ENCODE measurements around the gene GNA15. TPM values are rescaled to one million over a fixed set of nuclear protein-coding genes. Genes with fewer than 3 reads are reported as not detected.

GNA15 gene
- total and polyA plus RNA-seq, 5 donors from 2014 or later: 4.1 to 43.0 (median 6.8) TPM

- H3K36me3 ChIP-seq (ENCODE audit: control insufficient read depth, insufficient read depth, low read length): peaks cover 3% of the 10 kb centered on the region
- no peaks in the 10 kb centered on the region for H3K27me3 Mint-ChIP-seq
- peaks cover 0 to 3% (median 0%) of the 10 kb centered on the region in 7 donors for H3K9me3 Mint-ChIP-seq
- no peak overlapping the region for H3K27ac ChIP-seq (ENCODE audit: insufficient read depth, low read length, poor library complexity, severe bottlenecking)
- peak overlapping the region in 1 of 3 donors; percentile 62 for H3K27ac Mint-ChIP-seq
- peaks cover 0 to 14% (median 12%) of the 10 kb centered on the region in 4 donors for H3K4me1 Mint-ChIP-seq
- H3K36me3 Mint-ChIP-seq: peaks cover 7% of the 10 kb centered on the region
- H3K4me3 Mint-ChIP-seq: peak overlapping the region in 1 of 4 donors; percentile 58
- peaks cover 20% of the 10 kb centered on the region for H3K4me1 ChIP-seq (ENCODE audit: control insufficient read depth, insufficient read depth, low read length, poor library complexity, severe bottlenecking)
- DNase-seq: no peak
- ATAC-seq (ENCODE audit: low read depth in 2 of 2): no peak
- H3K9me3 ChIP-seq (ENCODE audit: control insufficient read depth in 2 of 2, low read length in 2 of 2): no peaks in the 10 kb centered on the region
- H3K27me3 ChIP-seq (ENCODE audit: control insufficient read depth, insufficient read depth, low read length): no peaks in the 10 kb centered on the region
- no peak overlapping the region for H3K4me3 ChIP-seq (ENCODE audit: low read depth, low read length)
Observed at GRCh38 chr19:3157096-3157845, 21.4 kb downstream of the GNA15 start.

DNA sequence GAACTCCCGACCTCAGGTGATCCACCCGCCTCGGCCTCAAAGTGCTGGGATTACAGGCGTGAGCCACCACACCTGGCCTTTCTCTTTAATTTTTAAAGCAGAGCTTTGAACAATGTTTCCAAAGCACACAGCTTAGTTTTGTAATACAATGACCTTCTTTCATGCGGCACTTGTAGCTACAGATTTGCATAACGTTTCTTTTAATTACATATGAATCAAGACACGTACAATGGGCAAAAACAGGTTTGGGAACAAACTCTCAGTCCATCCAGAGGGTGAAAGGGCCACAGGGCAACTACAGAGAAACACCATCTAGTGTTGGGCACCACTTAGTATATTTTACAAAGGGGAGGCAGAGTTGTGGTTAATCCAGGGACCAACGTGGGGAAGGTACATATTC lies 23.7 kb downstream of the GNA15 start:
- DNase-seq: no peak
- Histone ChIP-seq H3K9me3 (ENCODE audit: control insufficient read depth in 2 of 2, low read length in 2 of 2) (no peaks in the 10 kb centered on the region), H3K4me1 (ENCODE audit: control insufficient read depth, insufficient read depth, low read length, poor library complexity, severe bottlenecking) (peaks cover 29% of the 10 kb centered on the region), H3K27me3 (ENCODE audit: control insufficient read depth, insufficient read depth, low read length) (no peaks in the 10 kb centered on the region), H3K27ac (ENCODE audit: insufficient read depth, low read length, poor library complexity, severe bottlenecking) (no peak overlapping the region), H3K4me3 (ENCODE audit: low read depth, low read length) (no peak overlapping the region), H3K36me3 (ENCODE audit: control insufficient read depth, insufficient read depth, low read length) (peaks cover 3% of the 10 kb centered on the region)
- Mint-ChIP-seq H3K36me3 (peaks cover 7% of the 10 kb centered on the region), H3K4me1 (peaks cover 0 to 26% (median 22%) of the 10 kb centered on the region in 4 donors), H3K4me3 (no peak overlapping the region), H3K27me3 (no peaks in the 10 kb centered on the region), H3K9me3 (peaks cover 0 to 3% (median 0%) of the 10 kb centered on the region in 7 donors), H3K27ac (peak overlapping the region in 2 of 3 donors; percentile 1 to 17)
- ATAC-seq (ENCODE audit: low read depth in 2 of 2): no peak

- Mint-ChIP-seq H3K36me3 (peaks cover 7% of the 10 kb centered on the region), H3K9me3 (peaks cover 0 to 3% (median 0%) of the 10 kb centered on the region in 7 donors), H3K27ac (peak overlapping the region; percentile 1 to 49 (median 37)), H3K4me1 (peaks cover 0 to 29% (median 23%) of the 10 kb centered on the region in 4 donors), H3K27me3 (no peaks in the 10 kb centered on the region), H3K4me3 (no peak overlapping the region)
- peaks cover 23% of the 10 kb centered on the region for H3K4me1 ChIP-seq (ENCODE audit: control insufficient read depth, insufficient read depth, low read length, poor library complexity, severe bottlenecking)
- H3K4me3 ChIP-seq (ENCODE audit: low read depth, low read length): no peak overlapping the region
- H3K27ac ChIP-seq (ENCODE audit: insufficient read depth, low read length, poor library complexity, severe bottlenecking): no peak overlapping the region
- peaks cover 3% of the 10 kb centered on the region for H3K36me3 ChIP-seq (ENCODE audit: control insufficient read depth, insufficient read depth, low read length)
- DNase-seq (no peak), ATAC-seq (ENCODE audit: low read depth in 2 of 2) (no peak)
- no peaks in the 10 kb centered on the region for H3K27me3 ChIP-seq (ENCODE audit: control insufficient read depth, insufficient read depth, low read length)
- H3K9me3 ChIP-seq (ENCODE audit: control insufficient read depth in 2 of 2, low read length in 2 of 2): no peaks in the 10 kb centered on the region
Observed at GRCh38 chr19:3160219-3160618, 24.4 kb downstream of the GNA15 start.

GRCh38 chr19:3161453-3161852 lies 25.6 kb downstream of the GNA15 start:
- Histone ChIP-seq H3K27me3 (ENCODE audit: control insufficient read depth, insufficient read depth, low read length) (no peaks in the 10 kb centered on the region), H3K27ac (ENCODE audit: insufficient read depth, low read length, poor library complexity, severe bottlenecking) (no peak overlapping the region), H3K36me3 (ENCODE audit: control insufficient read depth, insufficient read depth, low read length) (peaks cover 3% of the 10 kb centered on the region), H3K4me1 (ENCODE audit: control insufficient read depth, insufficient read depth, low read length, poor library complexity, severe bottlenecking) (peaks cover 15% of the 10 kb centered on the region), H3K9me3 (ENCODE audit: control insufficient read depth in 2 of 2, low read length in 2 of 2) (no peaks in the 10 kb centered on the region), H3K4me3 (ENCODE audit: low read depth, low read length) (no peak overlapping the region)
- no peaks in the 10 kb centered on the region for H3K27me3 Mint-ChIP-seq
- ATAC-seq (ENCODE audit: low read depth in 2 of 2): no peak
- H3K4me3 Mint-ChIP-seq: no peak overlapping the region
- H3K36me3 Mint-ChIP-seq: peaks cover 7% of the 10 kb centered on the region
- H3K4me1 Mint-ChIP-seq: peaks cover 0 to 35% (median 22%) of the 10 kb centered on the region in 4 donors
- DNase-seq: no peak
- H3K9me3 Mint-ChIP-seq: peaks cover 0 to 3% (median 0%) of the 10 kb centered on the region in 7 donors
- no peak overlapping the region for H3K27ac Mint-ChIP-seq

GRCh38 chr19:3162418-3163229 lies 26.8 kb downstream of the GNA15 start:
- Histone ChIP-seq H3K36me3 (ENCODE audit: control insufficient read depth, insufficient read depth, low read length) (peaks cover 3% of the 10 kb centered on the region), H3K9me3 (ENCODE audit: control insufficient read depth in 2 of 2, low read length in 2 of 2) (no peaks in the 10 kb centered on the region), H3K4me3 (ENCODE audit: low read depth, low read length) (no peak overlapping the region), H3K27ac (ENCODE audit: insufficient read depth, low read length, poor library complexity, severe bottlenecking) (no peak overlapping the region), H3K27me3 (ENCODE audit: control insufficient read depth, insufficient read depth, low read length) (no peaks in the 10 kb centered on the region), H3K4me1 (ENCODE audit: control insufficient read depth, insufficient read depth, low read length, poor library complexity, severe bottlenecking) (peaks cover 15% of the 10 kb centered on the region)
- H3K27me3 Mint-ChIP-seq: no peaks in the 10 kb centered on the region
- peaks cover 7% of the 10 kb centered on the region for H3K36me3 Mint-ChIP-seq
- H3K9me3 Mint-ChIP-seq: peaks cover 0 to 3% (median 0%) of the 10 kb centered on the region in 7 donors
- ATAC-seq (ENCODE audit: low read depth in 2 of 2) (no peak), DNase-seq (peak in 1 of 3 donors; percentile 49)
- peak overlapping the region in 1 of 4 donors; percentile 27 for H3K4me3 Mint-ChIP-seq
- peaks cover 0 to 28% (median 17%) of the 10 kb centered on the region in 4 donors for H3K4me1 Mint-ChIP-seq
- H3K27ac Mint-ChIP-seq: peak overlapping the region in 1 of 3 donors; percentile 84

- Mint-ChIP-seq H3K4me1 (peaks cover 0 to 28% (median 18%) of the 10 kb centered on the region in 4 donors), H3K27ac (peak overlapping the region in 2 of 3 donors; percentile 75 to 84), H3K4me3 (peak overlapping the region in 1 of 4 donors; percentile 9), H3K27me3 (no peaks in the 10 kb centered on the region), H3K36me3 (peaks cover 7% of the 10 kb centered on the region), H3K9me3 (peaks cover 0 to 3% (median 0%) of the 10 kb centered on the region in 7 donors)
- H3K27me3 ChIP-seq (ENCODE audit: control insufficient read depth, insufficient read depth, low read length): no peaks in the 10 kb centered on the region
- H3K9me3 ChIP-seq (ENCODE audit: control insufficient read depth in 2 of 2, low read length in 2 of 2): no peaks in the 10 kb centered on the region
- ATAC-seq (ENCODE audit: low read depth in 2 of 2) (peak; percentile 81 to 87), DNase-seq (peak; percentile 57 to 80 (median 71))
- no peak overlapping the region for H3K27ac ChIP-seq (ENCODE audit: insufficient read depth, low read length, poor library complexity, severe bottlenecking)
- H3K36me3 ChIP-seq (ENCODE audit: control insufficient read depth, insufficient read depth, low read length): no peaks in the 10 kb centered on the region
- no peak overlapping the region for H3K4me3 ChIP-seq (ENCODE audit: low read depth, low read length)
- peaks cover 15% of the 10 kb centered on the region for H3K4me1 ChIP-seq (ENCODE audit: control insufficient read depth, insufficient read depth, low read length, poor library complexity, severe bottlenecking)
Observed at GRCh38 chr19:3163230-3163886, 27.5 kb downstream of the GNA15 start.

DNA sequence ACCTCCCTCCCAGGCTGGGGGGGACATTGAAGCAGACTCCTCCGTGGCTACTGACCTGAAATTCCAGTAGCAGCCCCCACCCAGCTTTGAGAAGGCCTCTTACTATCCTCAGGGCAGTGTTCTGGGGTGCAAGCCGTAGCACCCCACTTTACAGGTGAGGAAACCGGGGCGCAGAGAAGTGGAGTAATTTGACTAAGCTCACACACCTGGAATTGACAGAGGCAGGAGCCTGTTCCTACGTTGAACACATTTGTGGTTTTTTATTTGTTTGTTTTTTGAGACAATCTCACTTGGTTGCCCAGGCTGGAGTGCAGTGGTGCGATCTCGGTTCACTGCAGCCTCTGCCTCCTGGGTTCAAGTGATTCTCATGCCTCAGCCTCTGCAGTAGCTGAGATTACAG lies 28.1 kb downstream of the GNA15 start:
- Histone ChIP-seq H3K36me3 (ENCODE audit: control insufficient read depth, insufficient read depth, low read length) (no peaks in the 10 kb centered on the region), H3K27me3 (ENCODE audit: control insufficient read depth, insufficient read depth, low read length) (no peaks in the 10 kb centered on the region), H3K27ac (ENCODE audit: insufficient read depth, low read length, poor library complexity, severe bottlenecking) (no peak overlapping the region), H3K9me3 (ENCODE audit: control insufficient read depth in 2 of 2, low read length in 2 of 2) (no peaks in the 10 kb centered on the region), H3K4me1 (ENCODE audit: control insufficient read depth, insufficient read depth, low read length, poor library complexity, severe bottlenecking) (peaks cover 15% of the 10 kb centered on the region), H3K4me3 (ENCODE audit: low read depth, low read length) (no peak overlapping the region)
- Mint-ChIP-seq H3K4me3 (no peak overlapping the region), H3K36me3 (peaks cover 7% of the 10 kb centered on the region), H3K27ac (peak overlapping the region in 2 of 3 donors; percentile 75 to 84), H3K4me1 (peaks cover 0 to 28% (median 18%) of the 10 kb centered on the region in 4 donors), H3K27me3 (no peaks in the 10 kb centered on the region), H3K9me3 (peaks cover 0 to 3% (median 0%) of the 10 kb centered on the region in 7 donors)
- no peak for DNase-seq
- ATAC-seq (ENCODE audit: low read depth in 2 of 2): no peak
